ENCODE data around the gene ST8SIA5. TPM values are rescaled to one million over a fixed set of nuclear protein-coding genes. Genes with fewer than 3 reads are reported as not detected.
A peak's percentile ranks its signal among the peaks of the same experiment; 100 is the strongest.

The ST8SIA5 gene
- total RNA-seq, 1 donor from 2014 or later: 2.6 TPM

- no peak for DNase-seq (ENCODE audit: extremely low read depth, low read depth, low spot score)
Observed at GRCh38 chr18:46748466-46748865, 8.4 kb downstream of the ST8SIA5 start.

GRCh38 chr18:46740046-46740445 is 16.8 kb downstream of the ST8SIA5 start:
- DNase-seq (ENCODE audit: extremely low read depth, low read depth, low spot score): no peak

GRCh38 chr18:46738491-46738890 is 18.4 kb downstream of the ST8SIA5 start:
- no peak for DNase-seq (ENCODE audit: extremely low read depth, low read depth, low spot score)

GRCh38 chr18:46736736-46737135 is 20.1 kb downstream of the ST8SIA5 start:
- no peak for DNase-seq (ENCODE audit: extremely low read depth, low read depth, low spot score)

DNA sequence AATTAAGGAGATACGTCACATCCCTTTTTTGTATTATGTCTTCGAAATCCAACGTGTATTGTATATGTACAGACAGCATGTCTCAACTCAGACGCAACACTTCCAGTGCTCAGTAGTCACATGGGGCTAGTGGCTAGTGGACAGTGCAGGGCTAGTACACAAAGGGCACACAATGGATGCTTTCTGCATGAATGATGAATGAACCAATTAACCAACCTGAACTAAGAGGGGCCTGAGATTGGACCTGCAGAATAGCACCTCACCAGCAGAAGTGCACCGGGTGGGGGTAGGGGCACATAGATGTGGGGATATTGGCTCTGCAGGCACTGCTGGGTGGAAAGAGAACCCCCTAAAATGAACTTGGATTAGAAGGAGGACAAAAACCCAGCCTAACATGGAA is 20.7 kb downstream of the ST8SIA5 start:
- DNase-seq (ENCODE audit: extremely low read depth, low read depth, low spot score): no peak

DNA sequence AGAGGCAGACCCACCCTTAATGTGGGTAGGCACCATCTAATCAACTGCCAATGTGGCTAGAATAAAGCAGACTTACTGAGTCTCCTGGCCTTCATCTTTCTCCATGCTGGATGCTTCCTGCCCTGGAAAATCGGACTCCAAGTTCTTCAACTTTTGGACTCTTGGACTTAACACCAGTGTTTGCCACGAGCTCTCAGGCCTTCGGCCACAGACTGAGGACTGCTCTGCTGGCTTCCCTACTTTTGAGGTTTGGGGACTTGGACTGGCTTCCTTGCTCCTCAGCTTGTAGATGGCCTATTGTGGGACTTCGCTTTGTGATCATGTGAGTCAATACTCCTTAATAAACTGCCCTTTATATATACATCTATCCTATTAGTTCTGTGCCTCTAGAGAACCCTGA is 21.9 kb downstream of the ST8SIA5 start:
- no peak for DNase-seq (ENCODE audit: extremely low read depth, low read depth, low spot score)

GRCh38 chr18:46733872-46734271 is 23.0 kb downstream of the ST8SIA5 start:
- no peak for DNase-seq (ENCODE audit: extremely low read depth, low read depth, low spot score)

GRCh38 chr18:46732801-46733200 is 24.1 kb downstream of the ST8SIA5 start:
- DNase-seq (ENCODE audit: extremely low read depth, low read depth, low spot score): no peak

GRCh38 chr18:46732201-46732600 is 24.7 kb downstream of the ST8SIA5 start:
- DNase-seq (ENCODE audit: extremely low read depth, low read depth, low spot score): no peak

DNA sequence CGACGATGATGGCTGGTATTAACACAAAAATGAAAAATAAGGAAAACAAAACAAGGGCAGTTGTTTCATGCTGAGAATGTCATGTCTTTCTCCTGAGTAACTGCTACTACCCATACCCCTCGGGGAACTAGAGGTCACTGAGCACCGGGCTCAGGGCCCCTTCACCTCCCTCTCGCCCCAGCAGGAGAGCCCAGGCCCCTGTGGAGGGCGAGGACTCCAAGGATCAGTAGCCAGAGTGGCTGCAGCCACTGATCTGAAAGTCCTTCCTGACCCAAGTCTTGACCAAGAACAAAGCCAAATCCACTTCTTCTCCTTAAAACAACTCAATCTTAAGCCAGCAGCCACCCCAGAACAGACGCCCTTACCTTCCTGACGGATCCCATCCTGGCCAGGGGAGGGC is 25.5 kb downstream of the ST8SIA5 start:
- DNase-seq (ENCODE audit: extremely low read depth, low read depth, low spot score): no peak

- no peak for DNase-seq (ENCODE audit: extremely low read depth, low read depth, low spot score)
Observed at GRCh38 chr18:46728219-46728930, 28.5 kb downstream of the ST8SIA5 start.

GRCh38 chr18:46727177-46727576 is 29.7 kb downstream of the ST8SIA5 start:
- DNase-seq (ENCODE audit: extremely low read depth, low read depth, low spot score): no peak

DNA sequence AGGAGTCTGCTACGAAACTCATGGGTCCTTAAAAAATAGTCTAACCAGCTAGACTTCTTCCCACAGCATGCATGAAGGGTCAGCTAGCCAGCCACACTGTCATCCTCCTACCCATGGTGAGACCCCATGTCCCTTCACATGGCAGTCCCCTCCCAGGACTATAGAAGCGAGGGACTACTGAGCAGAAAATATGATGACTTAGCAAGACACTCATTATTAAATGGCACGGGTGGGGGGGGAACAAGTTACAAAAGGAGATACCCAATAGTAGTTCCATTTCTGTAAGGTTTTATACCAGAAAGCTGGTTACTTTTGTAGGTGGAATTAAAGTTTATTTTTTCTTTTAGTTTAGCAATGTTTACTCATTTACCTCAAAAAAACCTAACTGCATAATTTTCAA is 31.5 kb downstream of the ST8SIA5 start:
- DNase-seq (ENCODE audit: extremely low read depth, low read depth, low spot score): no peak

DNA sequence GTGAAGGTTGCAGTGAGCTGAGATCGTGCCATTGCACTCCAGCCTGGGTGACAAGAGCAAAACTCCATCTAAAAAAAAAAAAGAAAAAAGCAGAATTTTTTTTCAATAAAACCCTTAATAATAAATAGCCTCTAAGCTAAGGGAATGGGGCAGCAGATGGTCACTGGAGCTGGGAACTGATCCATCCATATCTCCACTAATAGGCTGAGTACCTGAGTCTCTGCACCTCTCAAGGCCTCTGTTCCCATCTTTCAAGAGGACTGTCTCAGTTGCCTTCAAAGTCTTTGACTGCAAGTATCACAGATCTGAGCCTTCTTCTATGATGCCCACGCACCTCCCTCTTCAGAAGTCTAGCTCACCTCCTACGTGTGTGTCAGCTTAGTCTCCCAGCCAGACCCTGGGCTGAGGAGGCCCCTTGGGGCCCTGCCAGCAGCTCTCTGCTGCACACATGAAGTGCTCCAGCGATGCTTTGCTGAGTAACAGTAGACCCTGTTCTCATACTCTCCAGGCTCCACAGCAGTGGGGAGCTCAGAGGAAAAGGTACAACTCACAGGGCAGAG is 32.9 kb downstream of the ST8SIA5 start:
- no peak for DNase-seq (ENCODE audit: extremely low read depth, low read depth, low spot score)

GRCh38 chr18:46722051-46722450 is 34.8 kb downstream of the ST8SIA5 start:
- DNase-seq (ENCODE audit: extremely low read depth, low read depth, low spot score): no peak

DNA sequence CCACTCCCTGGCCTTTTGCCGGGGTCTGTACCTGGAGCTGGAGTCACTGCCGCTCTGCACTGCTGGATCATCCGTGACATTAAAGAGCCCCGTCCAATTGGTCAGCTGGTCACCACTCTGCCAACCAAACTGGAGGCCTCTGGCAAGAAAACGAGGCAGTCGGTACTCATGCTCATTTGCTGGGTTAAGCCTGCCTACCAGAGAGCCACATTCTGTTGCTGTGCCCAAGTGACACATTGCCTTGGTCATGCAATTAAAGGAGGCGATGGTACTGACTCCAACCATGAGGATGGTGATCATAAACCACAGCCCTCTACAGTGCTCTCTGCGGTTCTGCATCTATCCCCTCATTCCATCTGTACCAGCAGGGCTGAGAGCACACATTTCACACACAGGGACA is 35.5 kb downstream of the ST8SIA5 start:
- no peak for DNase-seq (ENCODE audit: extremely low read depth, low read depth, low spot score)

DNA sequence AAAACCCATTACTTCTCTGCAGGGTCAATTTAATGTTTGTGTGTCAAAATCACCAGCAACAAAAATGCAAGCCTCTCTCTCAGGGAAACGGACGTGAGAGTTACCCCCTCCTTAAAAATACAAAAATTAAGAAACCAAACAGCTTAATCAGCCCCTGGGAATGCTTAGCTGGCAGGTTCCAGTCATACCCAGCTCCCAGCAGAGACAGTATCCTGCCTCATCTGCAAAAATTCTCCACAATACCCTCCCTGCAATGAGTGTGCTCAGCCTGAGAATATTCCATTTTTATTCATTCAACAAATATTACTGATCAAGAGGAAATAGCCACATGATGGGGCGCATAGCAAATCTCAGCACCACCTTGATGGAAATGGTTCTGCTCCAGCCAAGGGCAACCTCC is 36.3 kb downstream of the ST8SIA5 start:
- no peak for DNase-seq (ENCODE audit: extremely low read depth, low read depth, low spot score)

- no peak for DNase-seq (ENCODE audit: extremely low read depth, low read depth, low spot score)
Observed at GRCh38 chr18:46720092-46720491, 36.8 kb downstream of the ST8SIA5 start.

- DNase-seq (ENCODE audit: extremely low read depth, low read depth, low spot score): no peak
Observed at GRCh38 chr18:46719388-46719787, 37.5 kb downstream of the ST8SIA5 start.

DNA sequence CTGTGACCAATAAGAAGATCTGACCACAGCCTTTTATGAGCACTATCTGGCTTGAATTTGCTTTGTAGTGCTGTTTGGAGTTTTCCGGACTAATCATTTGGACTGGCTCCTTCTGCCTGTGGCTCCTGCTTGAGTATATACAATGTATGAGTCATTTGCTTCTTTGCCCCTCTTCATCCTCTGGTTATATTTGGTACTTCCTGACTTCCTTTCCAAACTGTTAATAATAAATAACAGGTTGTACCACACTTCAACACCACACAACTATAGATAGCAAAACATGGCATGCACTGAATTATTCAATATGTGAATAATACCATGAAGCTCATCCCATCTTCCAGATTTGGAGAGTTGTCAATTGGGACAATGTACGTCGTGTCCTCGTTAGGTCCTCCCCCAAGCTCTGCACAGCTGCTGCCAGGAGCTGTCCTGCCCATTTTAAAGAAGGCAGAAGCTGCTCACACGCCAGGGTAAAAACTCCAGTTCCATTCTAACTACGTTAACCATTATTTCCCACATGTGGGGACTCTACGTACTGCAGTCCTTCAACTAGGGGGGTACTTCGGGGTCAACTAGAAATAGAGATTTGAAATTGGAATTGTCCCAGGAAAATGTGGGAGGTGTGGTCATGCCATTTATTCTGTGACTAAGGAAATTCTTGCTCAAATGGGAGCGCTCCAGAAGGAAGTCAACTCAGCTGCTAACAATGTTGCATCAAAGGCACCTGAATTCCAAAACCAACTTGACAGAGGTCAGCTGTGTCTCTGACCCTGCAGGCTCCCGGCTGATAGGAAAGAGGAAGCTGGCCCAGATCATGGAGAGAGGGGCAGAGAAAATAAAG is 38.1 kb downstream of the ST8SIA5 start:
- DNase-seq (ENCODE audit: extremely low read depth, low read depth, low spot score): peak; percentile 69

GRCh38 chr18:46716827-46717226 is 40.0 kb downstream of the ST8SIA5 start:
- DNase-seq (ENCODE audit: extremely low read depth, low read depth, low spot score): no peak

GRCh38 chr18:46716336-46716735 is 40.5 kb downstream of the ST8SIA5 start:
- no peak for DNase-seq (ENCODE audit: extremely low read depth, low read depth, low spot score)
